CD4-positive, CD25-positive, alpha-beta regulatory T cell (primary cell): ENCODE results near the gene STAT6. TPM values are rescaled to one million over a fixed set of nuclear protein-coding genes. Genes with fewer than 3 reads are reported as not detected.

Experiments
- ATAC-seq, 2 donors: fragments of 150-1000 bp; cut with Tn5 transposase; one replicate each; pipeline ENCODE4 v1.10.0; 2021; ENCODE audit warnings: low read depth in 2 of 2, moderate number of reproducible peaks in 2 of 2, moderate library complexity in 1 of 2
- DNase-seq, 3 donors: peaks; one replicate each; pipeline versions ENCODE4 v3.0.0 to v3.0.0-alpha.2; 2012 to 2022; ENCODE audit warnings: mixed read lengths in 1 of 3
- H3K27ac ChIP-seq: one replicate; pipeline ENCODE4 v1.7.0; 2013; ENCODE audit warnings: mild to moderate bottlenecking, low read length; ENCODE audit not compliant: insufficient read depth, poor library complexity, severe bottlenecking
- H3K27me3 ChIP-seq: one replicate; pipeline ENCODE4 v1.7.0; 2013; ENCODE audit warnings: low read length; ENCODE audit not compliant: control insufficient read depth, insufficient read depth
- H3K36me3 ChIP-seq: one replicate; pipeline ENCODE4 v1.7.0; 2013; ENCODE audit warnings: mild to moderate bottlenecking, low read length, moderate library complexity; ENCODE audit not compliant: control insufficient read depth, insufficient read depth
- H3K4me1 ChIP-seq: 2 replicates; pipeline ENCODE4 v1.7.0; 2013; ENCODE audit warnings: mild to moderate bottlenecking, low read length; ENCODE audit not compliant: insufficient read depth, control insufficient read depth, poor library complexity, severe bottlenecking
- H3K4me3 ChIP-seq: one replicate; pipeline ENCODE4 v1.7.0; 2013; ENCODE audit warnings: low read depth, mild to moderate bottlenecking, low read length, moderate library complexity
- H3K9me3 ChIP-seq, 2 experiments: 1 replicate in 1 of 2; 2 replicates in 1 of 2; pipeline ENCODE4 v1.7.0; 2013; ENCODE audit warnings: low read length in 2 of 2, mild to moderate bottlenecking in 1 of 2, moderate library complexity in 1 of 2; ENCODE audit not compliant: control insufficient read depth in 2 of 2
- H3K27ac Mint-ChIP-seq, 3 donors: one replicate each; pipeline ENCODE4 v1.8.0; 2020 to 2022; ENCODE audit warnings: mild to moderate bottlenecking in 3 of 3, mixed read lengths in 3 of 3, moderate library complexity in 2 of 3
- H3K27me3 Mint-ChIP-seq: one replicate; pipeline ENCODE4 v1.8.0; 2022; ENCODE audit warnings: mild to moderate bottlenecking, mixed read lengths
- H3K36me3 Mint-ChIP-seq: one replicate; pipeline ENCODE4 v1.8.0; 2020; ENCODE audit warnings: mixed read lengths
- H3K4me1 Mint-ChIP-seq, 4 donors: one replicate each; pipeline ENCODE4 v1.8.0; 2020 to 2022; ENCODE audit warnings: mixed read lengths in 4 of 4, mild to moderate bottlenecking in 1 of 4
- H3K4me3 Mint-ChIP-seq, 4 donors: one replicate each; pipeline ENCODE4 v1.8.0; 2020 to 2022; ENCODE audit warnings: mild to moderate bottlenecking in 4 of 4, mixed read lengths in 4 of 4, moderate library complexity in 3 of 4
- H3K9me3 Mint-ChIP-seq, 7 donors: one replicate each; pipeline ENCODE4 v1.8.0; 2020 to 2022; ENCODE audit warnings: mixed read lengths in 7 of 7, mild to moderate bottlenecking in 3 of 7, moderate library complexity in 2 of 7
- polyA plus RNA-seq, 4 donors: library from polyadenylated mRNA; unstranded; fragments of 300-500 nt; fragmentation: Illumina TruSeq; gene quantifications; one replicate each; pipeline ENCODE4 v1.2.3, GENCODE V29; 2021
- total RNA-seq: library from RNA; stranded (reverse); gene quantifications from one replicate; pipeline ENCODE4 v1.2.3, GENCODE V29; 2022

Gene STAT6
- total and polyA plus RNA-seq, 5 donors from 2014 or later: 69.2 to 215 (median 77.5) TPM

- H3K4me1 ChIP-seq: no peaks in the 10 kb centered on the region
- peaks cover 2% of the 10 kb centered on the region for H3K36me3 Mint-ChIP-seq
- H3K4me3 Mint-ChIP-seq: no peak overlapping the region
- ATAC-seq (peak in 1 of 2 donors; percentile 45), DNase-seq (no peak)
- H3K4me3 ChIP-seq: no peak overlapping the region
- H3K27ac Mint-ChIP-seq: no peak overlapping the region
- H3K27ac ChIP-seq: no peak overlapping the region
- peaks cover 0 to 3% (median 0%) of the 10 kb centered on the region in 7 donors for H3K9me3 Mint-ChIP-seq
- peaks cover 0 to 2% of the 10 kb centered on the region in 2 experiments for H3K9me3 ChIP-seq
- no peaks in the 10 kb centered on the region for H3K27me3 ChIP-seq
- no peaks in the 10 kb centered on the region for H3K36me3 ChIP-seq
- no peaks in the 10 kb centered on the region for H3K4me1 Mint-ChIP-seq
- H3K27me3 Mint-ChIP-seq: peaks cover 5% of the 10 kb centered on the region
These were observed 7.6 kb upstream of the STAT6 start for GRCh38 chr12:57118711-57119271.

- peaks cover 11% of the 10 kb centered on the region for H3K27me3 Mint-ChIP-seq
These were observed 5.6 kb upstream of the STAT6 start for GRCh38 chr12:57116580-57117281.

GRCh38 chr12:57112492-57113294 is 1.5 kb upstream of the STAT6 start:
- Mint-ChIP-seq H3K4me1 (peaks cover 0 to 42% (median 30%) of the 10 kb centered on the region in 4 donors), H3K4me3 (peak overlapping the region; percentile 91 to 100 (median 97)), H3K27ac (peak overlapping the region; percentile 62 to 99 (median 98)), H3K9me3 (peaks cover 0 to 5% (median 0%) of the 10 kb centered on the region in 7 donors), H3K27me3 (peaks cover 19% of the 10 kb centered on the region), H3K36me3 (peaks cover 7% of the 10 kb centered on the region)
- Histone ChIP-seq H3K36me3 (peaks cover 9% of the 10 kb centered on the region), H3K27me3 (no peaks in the 10 kb centered on the region), H3K4me1 (peaks cover 46% of the 10 kb centered on the region), H3K27ac (peak overlapping the region; percentile 98), H3K4me3 (peak overlapping the region; percentile 88), H3K9me3 (no peaks in the 10 kb centered on the region)
- no peak for DNase-seq
- ATAC-seq: no peak

More at GRCh38 chr12:57116580-57117281, 5.6 kb upstream of the STAT6 start:
- Histone ChIP-seq H3K27ac (no peak overlapping the region), H3K27me3 (no peaks in the 10 kb centered on the region), H3K4me3 (no peak overlapping the region), H3K4me1 (peaks cover 9% of the 10 kb centered on the region), H3K36me3 (no peaks in the 10 kb centered on the region), H3K9me3 (no peaks in the 10 kb centered on the region)
- DNase-seq (no peak), ATAC-seq (no peak)
- H3K9me3 Mint-ChIP-seq: peaks cover 0 to 3% (median 0%) of the 10 kb centered on the region in 7 donors
- H3K27ac Mint-ChIP-seq: peak overlapping the region in 1 of 3 donors; percentile 0
- peaks cover 2% of the 10 kb centered on the region for H3K36me3 Mint-ChIP-seq
- peak overlapping the region in 1 of 4 donors; percentile 10 for H3K4me3 Mint-ChIP-seq
- peaks cover 0 to 15% (median 9%) of the 10 kb centered on the region in 4 donors for H3K4me1 Mint-ChIP-seq

- ATAC-seq: peak in 1 of 2 donors; percentile 7
- peaks cover 0 to 5% (median 0%) of the 10 kb centered on the region in 7 donors for H3K9me3 Mint-ChIP-seq
- peak overlapping the region; percentile 98 for H3K27ac ChIP-seq
- peaks cover 48% of the 10 kb centered on the region for H3K4me1 ChIP-seq
- no peaks in the 10 kb centered on the region for H3K27me3 ChIP-seq
- H3K4me3 ChIP-seq: peak overlapping the region; percentile 88
- H3K36me3 Mint-ChIP-seq: peaks cover 16% of the 10 kb centered on the region
- H3K4me3 Mint-ChIP-seq: peak overlapping the region; percentile 91 to 100 (median 97)
- no peaks in the 10 kb centered on the region for H3K9me3 ChIP-seq
- peak overlapping the region; percentile 98 to 99 (median 99) for H3K27ac Mint-ChIP-seq
- peaks cover 14% of the 10 kb centered on the region for H3K27me3 Mint-ChIP-seq
- H3K36me3 ChIP-seq: peaks cover 31% of the 10 kb centered on the region
- DNase-seq: peak; percentile 43 to 71 (median 71)
- H3K4me1 Mint-ChIP-seq: peaks cover 0 to 60% (median 40%) of the 10 kb centered on the region in 4 donors
These were observed 795 bp downstream of the STAT6 start for GRCh38 chr12:57110104-57111030.

- Mint-ChIP-seq H3K4me3 (peak overlapping the region; percentile 91 to 100 (median 97)), H3K9me3 (peaks cover 0 to 5% (median 0%) of the 10 kb centered on the region in 7 donors), H3K27ac (peak overlapping the region; percentile 93 to 99 (median 98)), H3K4me1 (peaks cover 0 to 62% (median 40%) of the 10 kb centered on the region in 4 donors), H3K27me3 (peaks cover 14% of the 10 kb centered on the region), H3K36me3 (peaks cover 16% of the 10 kb centered on the region)
- H3K9me3 ChIP-seq: no peaks in the 10 kb centered on the region
- no peak for DNase-seq
- ATAC-seq: no peak
- peaks cover 41% of the 10 kb centered on the region for H3K36me3 ChIP-seq
- peaks cover 48% of the 10 kb centered on the region for H3K4me1 ChIP-seq
- peak overlapping the region; percentile 98 for H3K27ac ChIP-seq
- peak overlapping the region; percentile 88 for H3K4me3 ChIP-seq
- H3K27me3 ChIP-seq: no peaks in the 10 kb centered on the region
These were observed 1.7 kb downstream of the STAT6 start for GRCh38 chr12:57109207-57110103.

GRCh38 chr12:57107456-57108155 is 3.6 kb downstream of the STAT6 start:
- Mint-ChIP-seq H3K27me3 (peaks cover 14% of the 10 kb centered on the region), H3K9me3 (peaks cover 0 to 5% (median 0%) of the 10 kb centered on the region in 7 donors), H3K4me1 (peaks cover 0 to 60% (median 41%) of the 10 kb centered on the region in 4 donors), H3K27ac (peak overlapping the region; percentile 73 to 99 (median 76)), H3K36me3 (peaks cover 16% of the 10 kb centered on the region), H3K4me3 (peak overlapping the region; percentile 73 to 100 (median 84))
- Histone ChIP-seq H3K9me3 (no peaks in the 10 kb centered on the region), H3K4me3 (no peak overlapping the region), H3K27me3 (no peaks in the 10 kb centered on the region), H3K27ac (no peak overlapping the region), H3K4me1 (peaks cover 48% of the 10 kb centered on the region), H3K36me3 (peaks cover 50% of the 10 kb centered on the region)
- DNase-seq (no peak), ATAC-seq (no peak)
